ENCODE results near the gene SLC10A7. TPM values are rescaled to one million over a fixed set of nuclear protein-coding genes. Genes with fewer than 3 reads are reported as not detected.

Gene SLC10A7
- total and polyA plus RNA-seq, 4 donors, result 3.7 to 18.7 (median 7.6) TPM

- 98% methylated on average over 1 of the region's 1 CpG for WGBS
- no peak for TF ChIP-seq RAD21 (IDR thresholded peaks at IDR 0.05)
- TF ChIP-seq CTCF (IDR thresholded peaks at IDR 0.05; ENCODE audit: low read depth, low read length, missing input control), result no peak
- no peak for TF ChIP-seq JUND (IDR thresholded peaks at IDR 0.05)
- no peak for TF ChIP-seq ATF3 (IDR thresholded peaks at IDR 0.05)
- no peak for TF ChIP-seq MAX (IDR thresholded peaks at IDR 0.05)
- no peak for TF ChIP-seq REST (IDR thresholded peaks at IDR 0.05)
- TF ChIP-seq HNF4G (IDR thresholded peaks at IDR 0.05), result no peak
- TF ChIP-seq TAF1 (conservative IDR thresholded peaks at IDR 0.05), result no peak
- no peak for TF ChIP-seq HNF4A (conservative IDR thresholded peaks at IDR 0.05)
- no peak for TF ChIP-seq NR2F2 (IDR thresholded peaks at IDR 0.05)
- no peak for TF ChIP-seq ZBTB33 (IDR thresholded peaks at IDR 0.05)
- no peak for TF ChIP-seq EGR1 (IDR thresholded peaks at IDR 0.05; ENCODE audit: low read depth in 2 of 2)
- TF ChIP-seq GABPA (IDR thresholded peaks at IDR 0.05 in 1 of 2, conservative IDR thresholded peaks at IDR 0.05 in 1 of 2), result no peak
- TF ChIP-seq SP1 (IDR thresholded peaks at IDR 0.05), result no peak
- TF ChIP-seq RXRA (IDR thresholded peaks at IDR 0.05), result no peak
- TF ChIP-seq FOXA1 (IDR thresholded peaks at IDR 0.05), result no peak
- no peak for TF ChIP-seq FOXA2 (IDR thresholded peaks at IDR 0.05)
- TF ChIP-seq YY1 (IDR thresholded peaks at IDR 0.05), result no peak
These were observed 132.2 kb downstream of the SLC10A7 start for GRCh38 chr4:146389561-146389960.

More at GRCh38 chr4:146389561-146389960, 132.2 kb downstream of the SLC10A7 start:
- Histone ChIP-seq H3K27me3 (ENCODE audit: control insufficient read depth in 4 of 4, insufficient read depth in 4 of 4, low read length in 3 of 4) (no peaks in the 10 kb centered on the region), H3K9ac (ENCODE audit: low read depth in 1 of 2, low read length in 2 of 2) (no peak overlapping the region), H3K4me1 (ENCODE audit: control insufficient read depth in 4 of 4, insufficient read depth in 4 of 4, low read length in 3 of 4) (no peaks in the 10 kb centered on the region), H3K27ac (ENCODE audit: low read depth in 1 of 2, low read length in 2 of 2) (no peak overlapping the region), H3K36me3 (ENCODE audit: control insufficient read depth in 4 of 4, insufficient read depth in 3 of 4, low read depth in 1 of 4, low read length in 3 of 4) (no peaks in the 10 kb centered on the region), H3K9me3 (ENCODE audit: control insufficient read depth in 4 of 4, low read length in 3 of 4) (no peaks in the 10 kb centered on the region), H3K4me3 (ENCODE audit: low read depth in 1 of 3, low read length in 3 of 3) (no peak overlapping the region)
- no peak for DNase-seq (ENCODE audit: low spot score)
